IPS DF 6.9 (cell line): ENCODE results near the gene SEZ6L2.

Source experiments
- DNase-seq: peaks from one replicate; pipeline ENCODE4 v3.0.0-alpha.2; 2013; ENCODE audit warnings: low read depth, low spot score
- H3K27ac ChIP-seq: one replicate; pipeline ENCODE4 v1.5.1; 2013; ENCODE audit warnings: low read length, control low read depth
- H3K27me3 ChIP-seq: 2 replicates; pipeline ENCODE4 v1.6.1; 2013; ENCODE audit warnings: mild to moderate bottlenecking, low read length; ENCODE audit not compliant: control insufficient read depth, insufficient read depth
- H3K36me3 ChIP-seq: 2 replicates; pipeline ENCODE4 v1.6.1; 2013; ENCODE audit warnings: low read length; ENCODE audit not compliant: control insufficient read depth, insufficient read depth
- H3K4me1 ChIP-seq: 2 replicates; pipeline ENCODE4 v1.6.1; 2013; ENCODE audit warnings: low read length; ENCODE audit not compliant: control insufficient read depth, insufficient read depth
- H3K4me3 ChIP-seq: 2 replicates; pipeline ENCODE4 v1.5.1; 2013; ENCODE audit warnings: mild to moderate bottlenecking, low read length
- H3K9me3 ChIP-seq: 2 replicates; pipeline ENCODE4 v1.6.1; 2013; ENCODE audit warnings: low read length, inconsistent platforms; ENCODE audit not compliant: control insufficient read depth, insufficient read depth
- WGBS: extraction: QIAGEN DNeasy Blood & Tissue Kit; methylation state at CpG from one replicate; pipeline ENCODE4 v1.1.7; 2013; ENCODE audit warnings: mixed read lengths, missing lambda C conversion rate; ENCODE audit not compliant: insufficient read length, insufficient coverage; 5-methylcytosine and 5-hydroxymethylcytosine counted together

SEZ6L2 gene

DNA sequence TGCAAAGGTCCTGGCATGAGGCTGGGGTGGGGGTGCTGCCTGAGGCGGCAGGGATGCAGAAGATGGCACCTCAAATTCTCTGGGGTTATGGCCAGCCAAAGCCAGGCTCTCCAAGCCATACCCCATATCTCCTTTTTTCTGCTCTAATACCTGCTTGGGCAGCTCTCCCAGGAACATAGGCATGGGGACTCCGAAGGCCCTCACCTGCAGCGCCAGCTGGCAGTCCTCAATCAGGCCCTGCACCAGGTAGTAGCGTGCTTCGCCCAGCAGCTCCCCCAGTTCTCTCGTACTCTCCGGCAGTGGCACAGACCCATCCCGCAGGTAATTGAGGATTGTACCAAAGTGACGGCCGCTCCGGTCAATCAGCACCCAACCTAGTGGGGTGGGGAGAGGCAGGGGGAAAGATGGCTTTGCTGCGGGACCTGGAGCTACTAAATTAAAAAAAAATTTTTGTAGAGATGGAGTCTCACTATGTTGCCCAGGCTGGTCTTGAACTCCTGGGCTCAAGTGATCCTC is 23.7 kb upstream of the SEZ6L2 start:
- Histone ChIP-seq H3K27ac (no peak overlapping the region), H3K4me1 (no peaks in the 10 kb centered on the region), H3K9me3 (no peaks in the 10 kb centered on the region), H3K4me3 (no peak overlapping the region), H3K27me3 (no peaks in the 10 kb centered on the region), H3K36me3 (0 out of 2 replicates have a peak, but pooled peaks cover 3% of the 10 kb centered on the region)
- WGBS = no CpG with 5 or more reads among the region's 12 CpGs
- DNase-seq = no peak

GRCh38 chr16:29922326-29922725 is 23.0 kb upstream of the SEZ6L2 start:
- no CpG with 5 or more reads among the region's 2 CpGs for WGBS
- Histone ChIP-seq H3K36me3 (0 out of 2 replicates have a peak, but pooled peaks cover 3% of the 10 kb centered on the region), H3K27ac (no peak overlapping the region), H3K4me1 (no peaks in the 10 kb centered on the region), H3K9me3 (no peaks in the 10 kb centered on the region), H3K27me3 (no peaks in the 10 kb centered on the region), H3K4me3 (no peak overlapping the region)
- no peak for DNase-seq

DNA sequence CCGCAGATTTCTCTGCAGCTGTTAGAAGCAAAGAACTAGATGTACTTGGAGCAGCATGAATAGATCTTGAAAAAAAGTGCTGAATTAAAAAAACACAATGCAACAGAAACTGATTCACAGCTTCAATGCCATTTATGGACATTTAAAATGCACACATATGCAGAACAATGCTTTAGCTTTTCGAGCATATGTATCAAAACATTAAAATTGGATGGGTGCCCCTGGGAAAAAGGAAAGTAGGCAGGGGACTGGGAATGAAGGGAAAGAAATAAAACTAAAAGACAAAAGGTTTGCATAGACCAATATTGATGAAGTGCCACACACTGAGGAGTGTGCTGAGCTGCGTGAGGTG is 21.7 kb upstream of the SEZ6L2 start:
- Histone ChIP-seq H3K36me3 (0 out of 2 replicates have a peak, but pooled peaks cover 3% of the 10 kb centered on the region), H3K9me3 (no peaks in the 10 kb centered on the region), H3K27me3 (no peaks in the 10 kb centered on the region), H3K4me1 (no peaks in the 10 kb centered on the region), H3K4me3 (no peak overlapping the region), H3K27ac (no peak overlapping the region)
- no peak for DNase-seq
- WGBS = no CpG with 5 or more reads among the region's 3 CpGs

GRCh38 chr16:29920288-29921033 is 21.1 kb upstream of the SEZ6L2 start:
- no peaks in the 10 kb centered on the region for H3K4me1 ChIP-seq
- DNase-seq = no peak
- no peak overlapping the region for H3K27ac ChIP-seq
- 0 out of 2 replicates have a peak, but pooled peaks cover 3% of the 10 kb centered on the region for H3K36me3 ChIP-seq
- WGBS = no CpG with 5 or more reads among the region's 6 CpGs
- no peak overlapping the region for H3K4me3 ChIP-seq
- H3K9me3 ChIP-seq = no peaks in the 10 kb centered on the region
- H3K27me3 ChIP-seq = no peaks in the 10 kb centered on the region

GRCh38 chr16:29916979-29917378 is 17.6 kb upstream of the SEZ6L2 start:
- no CpG with 5 or more reads among the region's 1 CpG for WGBS

GRCh38 chr16:29915590-29916247 is 16.4 kb upstream of the SEZ6L2 start:
- no peak overlapping the region for H3K27ac ChIP-seq
- no peaks in the 10 kb centered on the region for H3K27me3 ChIP-seq
- WGBS = no CpG with 5 or more reads among the region's 6 CpGs
- no peak overlapping the region for H3K4me3 ChIP-seq
- no peak for DNase-seq
- no peaks in the 10 kb centered on the region for H3K4me1 ChIP-seq
- H3K9me3 ChIP-seq = no peaks in the 10 kb centered on the region
- no peaks in the 10 kb centered on the region for H3K36me3 ChIP-seq

More at GRCh38 chr16:29916979-29917378, 17.6 kb upstream of the SEZ6L2 start:
- Histone ChIP-seq H3K9me3 (no peaks in the 10 kb centered on the region), H3K36me3 (no peaks in the 10 kb centered on the region), H3K4me3 (no peak overlapping the region), H3K27me3 (no peaks in the 10 kb centered on the region), H3K4me1 (no peaks in the 10 kb centered on the region), H3K27ac (no peak overlapping the region)
- no peak for DNase-seq

- H3K27me3 ChIP-seq = no peaks in the 10 kb centered on the region
- no peak overlapping the region for H3K27ac ChIP-seq
- DNase-seq = no peak
- H3K4me3 ChIP-seq = no peak overlapping the region
- no peaks in the 10 kb centered on the region for H3K9me3 ChIP-seq
- H3K36me3 ChIP-seq = no peaks in the 10 kb centered on the region
- WGBS = no CpG with 5 or more reads among the region's 8 CpGs
- H3K4me1 ChIP-seq = no peaks in the 10 kb centered on the region
These were observed 14.2 kb upstream of the SEZ6L2 start for GRCh38 chr16:29913514-29913913.

DNA sequence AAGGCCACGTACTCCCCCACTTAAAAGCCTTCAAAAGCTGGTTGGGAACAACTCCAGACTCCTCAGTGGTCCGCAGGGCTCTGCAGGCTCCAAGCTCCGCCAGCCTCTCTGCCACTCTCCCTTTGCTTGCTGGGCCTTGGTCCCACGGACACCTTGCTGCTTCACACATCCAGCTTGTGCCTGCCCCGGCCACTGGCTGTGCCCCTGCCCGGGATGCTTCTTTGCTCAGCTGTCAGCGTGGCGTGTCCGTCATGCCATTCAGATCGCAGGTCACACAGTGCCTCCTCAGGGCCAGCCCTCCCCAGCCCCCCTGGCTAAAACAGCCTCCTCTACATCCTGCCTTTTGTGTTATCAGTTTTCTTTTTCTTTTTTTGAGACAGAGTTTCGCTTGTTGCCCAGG is 12.7 kb upstream of the SEZ6L2 start:
- Histone ChIP-seq H3K27ac (no peak overlapping the region), H3K9me3 (no peaks in the 10 kb centered on the region), H3K4me1 (no peaks in the 10 kb centered on the region), H3K27me3 (no peaks in the 10 kb centered on the region), H3K36me3 (no peaks in the 10 kb centered on the region), H3K4me3 (no peak overlapping the region)
- WGBS = no CpG with 5 or more reads among the region's 11 CpGs
- no peak for DNase-seq

DNA sequence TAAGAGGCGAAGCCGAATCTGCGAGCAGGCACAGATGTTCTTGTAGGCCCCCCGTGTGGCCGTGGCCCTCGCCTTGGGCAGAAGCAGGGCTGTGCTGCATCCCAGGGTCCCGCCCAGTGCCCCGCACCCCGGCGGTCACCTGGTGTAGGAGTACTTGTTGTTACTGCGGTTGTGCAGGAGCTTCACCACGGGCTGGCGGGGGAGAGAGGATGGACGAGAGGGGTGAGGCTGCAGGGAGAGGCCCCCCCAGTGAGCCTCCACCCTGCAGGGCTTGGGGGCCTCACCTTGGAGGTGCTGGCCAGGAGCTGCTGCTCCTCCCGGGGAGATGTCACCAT is 12.3 kb upstream of the SEZ6L2 start:
- no peaks in the 10 kb centered on the region for H3K9me3 ChIP-seq
- no peaks in the 10 kb centered on the region for H3K36me3 ChIP-seq
- H3K4me1 ChIP-seq = no peaks in the 10 kb centered on the region
- WGBS = no CpG with 5 or more reads among the region's 15 CpGs
- H3K4me3 ChIP-seq = no peak overlapping the region
- DNase-seq = no peak
- H3K27ac ChIP-seq = no peak overlapping the region
- no peaks in the 10 kb centered on the region for H3K27me3 ChIP-seq

GRCh38 chr16:29910819-29911675 is 11.7 kb upstream of the SEZ6L2 start:
- H3K4me1 ChIP-seq = no peaks in the 10 kb centered on the region
- H3K4me3 ChIP-seq = no peak overlapping the region
- no CpG with 5 or more reads among the region's 20 CpGs for WGBS
- no peak overlapping the region for H3K27ac ChIP-seq
- H3K36me3 ChIP-seq = no peaks in the 10 kb centered on the region
- no peaks in the 10 kb centered on the region for H3K27me3 ChIP-seq
- no peak for DNase-seq
- no peaks in the 10 kb centered on the region for H3K9me3 ChIP-seq
